ENCODE data around the gene CES2.
"Not testable (repeated sequence)": the region's sequence is repeated elsewhere in the genome, so short reads cannot be mapped to it uniquely, and the experiment has no call there.

The CES2 gene

DNA sequence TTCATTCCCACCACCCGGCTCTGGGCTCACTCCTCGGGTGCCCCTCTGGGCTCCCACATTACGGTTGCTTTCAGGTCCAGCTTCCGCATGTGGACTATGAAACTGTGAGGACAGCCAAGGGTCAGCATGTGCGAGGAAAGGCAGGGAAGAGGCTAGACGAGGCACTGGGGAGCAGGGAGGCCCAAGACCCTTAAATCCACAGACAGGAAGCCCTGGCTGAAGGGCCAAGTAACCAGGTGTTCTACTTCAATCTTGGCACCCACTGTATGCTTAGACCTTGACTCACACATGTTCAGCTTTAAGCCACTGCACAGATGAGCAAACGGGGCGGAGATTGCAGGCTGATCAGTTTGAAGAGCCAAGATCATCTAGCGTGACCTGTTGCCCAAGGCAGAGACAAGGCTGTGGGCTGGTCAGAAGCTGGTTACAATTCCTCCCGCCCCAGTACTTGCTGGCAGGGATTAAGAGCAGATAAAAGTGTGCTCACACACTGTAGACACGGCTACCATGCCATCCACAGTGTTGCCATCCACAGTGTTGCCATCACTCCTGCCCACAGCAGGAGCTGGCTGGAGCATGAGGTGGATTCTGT lies 53.0 kb downstream of the CES2 start, which contains the start of gene CES4A:
Gene CES4A (plus strand): TSS at position 393 of the 592 bp plus-strand sequence. CDS start 184 bp downstream, at position 577.
- Histone ChIP-seq H3K9me3 (ENCODE audit: insufficient read depth, low read length, severe bottlenecking) (no peaks in the 10 kb centered on the region), H2AFZ (ENCODE audit: low read depth, low read length) (no peak within 1 kb of the TSS), H3K4me2 (ENCODE audit: insufficient read depth, low read length) (no peak within 1 kb of the TSS), H3K27ac (ENCODE audit: low read length) (no peak within 1 kb of the TSS), H3K27me3 (ENCODE audit: insufficient read depth, low read length, poor library complexity) (no peaks in the 10 kb centered on the region), H3K4me1 (ENCODE audit: insufficient read depth, low read length) (peaks cover 24% of the 10 kb centered on the region), H4K20me1 (ENCODE audit: insufficient read depth, low read length) (no peaks in the 10 kb centered on the region), H3K4me3 (ENCODE audit: low read depth in 1 of 2, low read length in 2 of 2) (no peak within 1 kb of the TSS), H3K9ac (ENCODE audit: low read depth, low read length) (no peak within 1 kb of the TSS), H3K79me2 (ENCODE audit: insufficient read depth, low read length) (no peaks in the 10 kb centered on the region), H3K36me3 (ENCODE audit: insufficient read depth, low read length) (no peaks in the 10 kb centered on the region)
- ATAC-seq (ENCODE audit: insufficient read depth, low read depth) = no peak
- no peak for TF ChIP-seq CTCF (IDR thresholded peaks at IDR 0.05; ENCODE audit: borderline replicate concordance, extremely low read depth, low read length, poor library complexity, severe bottlenecking)
- TF ChIP-seq EZH2 (IDR thresholded peaks at IDR 0.05; ENCODE audit: borderline replicate concordance, low read depth, low read length, severe bottlenecking) = no peak
- no peak for DNase-seq

DNA sequence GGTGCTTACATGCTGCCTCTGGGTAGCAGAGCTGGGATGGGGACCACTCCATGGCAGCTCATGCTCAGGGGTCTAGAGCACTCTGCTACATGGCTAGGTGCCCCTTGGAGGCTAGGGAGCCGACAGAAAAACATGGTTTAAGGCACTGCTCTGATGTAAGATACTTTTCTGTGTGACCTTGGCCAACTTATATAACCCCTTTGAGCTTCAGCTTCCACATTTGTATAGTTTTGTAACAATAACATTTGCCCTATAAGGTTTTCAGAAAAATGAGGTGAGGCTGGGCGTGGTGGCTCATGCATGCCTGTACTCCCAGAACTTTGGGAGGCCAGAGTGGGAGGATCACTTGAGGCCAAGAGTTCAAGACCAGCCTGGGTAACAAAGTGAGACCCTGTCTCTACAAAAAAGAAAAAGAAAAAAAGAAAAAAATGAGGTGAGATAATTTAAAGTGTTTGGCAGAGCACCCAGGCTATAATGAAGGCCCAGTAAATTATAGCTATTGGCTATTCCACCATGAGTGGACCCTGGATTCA lies 56.3 kb downstream of the CES2 start:
- H4K20me1 ChIP-seq (ENCODE audit: insufficient read depth, low read length) = no peaks in the 10 kb centered on the region
- H2AFZ ChIP-seq (ENCODE audit: low read depth, low read length) = no peak overlapping the region
- H3K4me2 ChIP-seq (ENCODE audit: insufficient read depth, low read length) = no peak overlapping the region
- no peak overlapping the region for H3K9ac ChIP-seq (ENCODE audit: low read depth, low read length)
- no peaks in the 10 kb centered on the region for H3K79me2 ChIP-seq (ENCODE audit: insufficient read depth, low read length)
- no peaks in the 10 kb centered on the region for H3K36me3 ChIP-seq (ENCODE audit: insufficient read depth, low read length)
- H3K4me3 ChIP-seq (ENCODE audit: low read depth in 1 of 2, low read length in 2 of 2) = no peak overlapping the region
- TF ChIP-seq CTCF (IDR thresholded peaks at IDR 0.05; ENCODE audit: borderline replicate concordance, extremely low read depth, low read length, poor library complexity, severe bottlenecking) (no peak), EZH2 (IDR thresholded peaks at IDR 0.05; ENCODE audit: borderline replicate concordance, low read depth, low read length, severe bottlenecking) (no peak)
- H3K9me3 ChIP-seq (ENCODE audit: insufficient read depth, low read length, severe bottlenecking) = no peaks in the 10 kb centered on the region
- H3K4me1 ChIP-seq (ENCODE audit: insufficient read depth, low read length) = no peaks in the 10 kb centered on the region
- DNase-seq (no peak), ATAC-seq (ENCODE audit: insufficient read depth, low read depth) (no peak)
- no peaks in the 10 kb centered on the region for H3K27me3 ChIP-seq (ENCODE audit: insufficient read depth, low read length, poor library complexity)
- H3K27ac ChIP-seq (ENCODE audit: low read length) = no peak overlapping the region

DNA sequence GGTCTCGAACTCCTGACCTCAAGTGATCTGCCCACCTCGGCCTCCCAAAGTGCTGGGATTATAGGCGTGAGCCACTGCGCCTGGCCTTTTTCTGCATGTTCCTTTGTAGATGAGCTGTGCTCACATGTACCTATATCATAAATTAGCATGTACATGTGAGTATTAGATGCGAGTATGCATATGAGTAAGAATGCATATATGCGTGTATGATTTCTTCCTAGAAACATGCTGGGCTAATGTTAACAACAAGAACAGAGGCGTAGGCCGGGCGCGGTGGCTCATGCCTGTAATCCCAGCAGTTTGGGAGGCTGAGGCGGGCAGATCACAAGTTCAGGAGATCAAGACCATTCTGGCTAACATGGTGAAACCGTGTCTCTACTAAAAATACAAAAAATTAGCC lies 58.2 kb downstream of the CES2 start:
- H3K4me3 ChIP-seq (ENCODE audit: low read depth in 1 of 2, low read length in 2 of 2); H3K4me1 ChIP-seq (ENCODE audit: insufficient read depth, low read length); H3K36me3 ChIP-seq (ENCODE audit: insufficient read depth, low read length); ATAC-seq (ENCODE audit: insufficient read depth, low read depth); H4K20me1 ChIP-seq (ENCODE audit: insufficient read depth, low read length); H3K9ac ChIP-seq (ENCODE audit: low read depth, low read length); H3K4me2 ChIP-seq (ENCODE audit: insufficient read depth, low read length); H3K27me3 ChIP-seq (ENCODE audit: insufficient read depth, low read length, poor library complexity); H3K9me3 ChIP-seq (ENCODE audit: insufficient read depth, low read length, severe bottlenecking); H3K27ac ChIP-seq (ENCODE audit: low read length); H2AFZ ChIP-seq (ENCODE audit: low read depth, low read length); H3K79me2 ChIP-seq (ENCODE audit: insufficient read depth, low read length); DNase-seq: not testable (repeated sequence)
